Activated CD8-positive, alpha-beta memory T cell treated with anti-CD3 and anti-CD28 coated beads, Interleukin-2, amount 50 U/mL, for 24 hours (primary cell): Measurements from ENCODE around the gene ARAP3.

Experiments used
- DNase-seq: peaks from one replicate; pipeline ENCODE4 v3.0.0-alpha.2; 2020; ENCODE audit errors: extremely low read depth

ARAP3 gene

DNA sequence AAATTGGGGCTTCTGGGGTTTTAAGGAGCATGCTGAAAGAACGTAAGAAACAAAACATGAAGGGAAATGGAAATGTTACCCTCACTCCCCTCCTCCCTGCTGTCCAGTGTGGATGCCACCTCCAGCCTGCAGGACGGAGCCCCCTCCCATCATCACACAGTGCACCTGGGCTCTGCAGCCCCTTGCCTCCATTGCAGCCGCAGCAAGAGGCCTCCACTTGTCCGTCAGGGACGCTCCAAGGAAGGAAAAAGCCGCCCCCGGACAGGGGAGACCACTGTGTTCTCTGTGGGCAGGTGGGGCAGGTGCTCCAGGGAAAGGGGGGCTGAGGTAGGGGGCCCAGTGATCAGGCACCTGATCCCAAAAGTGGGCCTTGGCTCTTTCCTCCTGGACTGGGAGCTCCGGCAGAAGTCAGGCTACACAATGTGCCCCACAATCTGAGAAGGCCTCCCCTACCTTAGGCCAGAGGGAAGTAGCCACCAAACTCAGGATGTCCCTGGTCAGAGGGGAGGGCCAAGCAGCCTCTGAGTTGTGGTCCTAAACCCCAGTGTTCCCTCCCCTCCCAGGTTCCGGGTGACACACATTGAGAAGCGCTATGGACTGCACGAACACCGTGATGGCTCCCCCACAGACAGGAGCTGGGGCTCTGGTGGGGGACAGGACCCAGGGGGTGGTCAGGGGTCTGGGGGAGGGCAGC is 42.5 kb downstream of the ARAP3 start:
- no peak for DNase-seq

GRCh38 chr5:141638771-141639170 is 43.3 kb downstream of the ARAP3 start:
- no peak for DNase-seq

GRCh38 chr5:141637767-141638419 is 44.1 kb downstream of the ARAP3 start:
- peak; percentile 21 for DNase-seq

DNA sequence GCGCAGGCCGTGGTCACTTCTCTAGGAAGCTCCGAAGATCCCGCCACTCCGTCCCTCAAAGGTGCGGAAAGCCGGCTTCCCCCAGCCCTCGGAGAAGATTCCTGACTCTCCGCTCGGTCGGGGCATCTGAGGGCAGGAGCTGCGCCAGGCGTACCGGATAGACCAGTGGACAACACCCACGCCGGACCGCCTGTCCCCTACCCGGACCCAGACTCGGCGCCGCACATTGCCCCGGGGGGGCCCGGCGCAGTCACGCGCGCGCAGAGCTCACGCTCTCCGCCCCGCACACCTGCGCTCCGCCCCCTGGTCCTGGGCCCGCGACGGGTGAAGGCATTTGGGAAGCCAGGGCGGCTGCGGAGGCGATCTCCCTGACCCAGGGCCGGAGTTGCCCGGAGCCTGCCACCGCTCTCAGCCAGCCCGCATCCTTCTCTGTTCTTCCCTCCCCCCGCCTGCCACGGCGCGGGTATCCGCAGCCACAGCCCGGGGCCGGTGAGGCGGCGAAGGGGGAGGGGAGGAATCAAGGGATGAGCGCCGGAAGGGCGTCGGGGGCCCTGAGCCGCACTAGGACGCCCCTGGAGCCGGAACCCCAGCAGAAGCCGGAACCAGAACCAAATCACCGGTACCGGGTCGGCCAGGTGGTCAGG is 44.8 kb downstream of the ARAP3 start:
- no peak for DNase-seq

GRCh38 chr5:141636413-141637122 is 45.5 kb downstream of the ARAP3 start, which contains the start of the genes HDAC3 and RELL2:
HDAC3 (minus strand) TSS chr5:141636849; CDS start chr5:141636790, 59 bp downstream.
RELL2 (plus strand) TSS chr5:141636997; CDS start chr5:141638226, 1,229 bp downstream.
- peak; percentile 77 for DNase-seq

DNA sequence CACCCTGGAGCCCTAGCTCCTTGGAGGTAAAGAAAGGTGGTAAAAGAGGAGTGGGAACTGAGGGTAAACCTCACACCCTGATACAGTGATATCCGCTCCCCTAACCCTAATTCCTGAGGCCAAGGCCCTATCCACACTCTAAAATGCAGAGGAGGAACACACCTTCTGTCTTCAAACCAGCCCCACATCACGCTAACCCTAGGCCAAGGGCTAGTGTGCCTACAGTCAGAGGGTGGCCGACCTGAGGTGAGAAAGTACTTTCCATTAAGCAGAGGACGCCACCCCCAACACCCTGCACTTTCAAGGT is 46.0 kb downstream of the ARAP3 start:
- no peak for DNase-seq

GRCh38 chr5:141635646-141636045 is 46.4 kb downstream of the ARAP3 start:
- DNase-seq = no peak

DNA sequence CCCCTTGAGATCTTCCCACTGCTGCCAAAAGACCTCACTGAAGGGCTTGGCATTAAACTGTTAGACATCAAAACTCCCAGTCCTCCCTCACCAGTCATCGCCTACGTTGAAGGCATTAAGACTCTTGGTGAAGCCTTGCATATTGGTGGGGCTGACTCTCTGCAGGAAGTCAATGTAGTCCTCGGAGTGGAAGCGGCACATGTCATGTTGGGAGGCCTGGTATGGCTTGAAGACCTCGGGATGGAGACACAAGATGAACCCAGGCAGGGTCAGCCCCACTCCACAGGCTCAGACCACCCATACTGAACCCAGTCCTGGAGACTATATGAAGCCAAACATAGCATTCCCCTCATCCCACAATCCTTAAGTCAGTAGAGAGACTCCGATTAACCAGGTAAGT is 47.3 kb downstream of the ARAP3 start:
- no peak for DNase-seq

DNA sequence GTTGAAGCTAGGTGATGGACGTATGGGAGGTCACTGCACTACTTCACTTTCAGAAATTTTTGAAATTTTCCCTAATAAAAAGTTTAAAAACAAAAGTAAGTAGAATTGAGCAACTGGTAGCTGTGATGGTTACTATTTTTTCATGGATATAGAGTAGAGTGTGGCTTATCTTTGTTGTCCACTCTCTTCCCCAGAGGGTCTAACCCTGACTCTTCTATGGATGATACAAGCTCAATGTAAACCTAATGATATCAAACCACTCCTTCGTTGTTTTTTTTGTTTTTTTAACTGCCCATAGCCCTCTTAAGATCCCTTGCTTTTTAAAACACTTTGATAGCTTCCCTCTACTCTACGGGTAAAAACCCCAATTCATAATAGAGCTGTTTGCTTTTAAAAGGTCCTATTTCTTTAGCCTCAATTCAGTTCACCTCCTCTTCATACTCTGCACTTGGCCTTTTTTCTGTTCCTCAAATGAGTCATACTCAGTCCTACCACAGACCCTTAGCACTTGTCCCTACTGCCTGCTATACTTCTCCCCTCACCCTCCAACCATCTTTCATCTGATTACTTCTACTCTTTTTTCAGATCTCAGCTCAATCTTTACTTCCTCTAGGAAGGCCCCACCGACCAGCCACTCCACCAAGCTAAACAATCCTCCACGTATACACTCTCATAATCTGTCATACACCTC is 48.0 kb downstream of the ARAP3 start:
- no peak for DNase-seq

DNA sequence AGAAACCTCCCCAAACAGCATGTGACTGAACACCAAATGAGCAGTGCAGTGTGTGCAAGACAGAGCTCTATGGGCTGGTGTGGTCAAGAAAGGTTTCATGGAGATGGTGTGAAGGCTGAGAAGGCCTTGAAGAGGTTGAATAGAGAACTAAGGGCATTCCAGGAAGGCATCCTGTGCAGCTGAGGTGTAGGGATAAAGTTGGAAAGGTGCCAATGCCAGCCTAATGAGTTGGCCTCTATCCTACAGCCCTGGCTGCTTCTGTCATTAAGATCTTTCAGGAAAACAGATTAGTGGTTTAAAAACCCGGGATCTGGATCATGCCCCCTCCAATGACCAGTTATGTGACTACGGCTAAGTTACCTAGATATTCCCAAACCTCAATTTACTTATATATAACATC is 49.4 kb downstream of the ARAP3 start:
- DNase-seq = no peak

GRCh38 chr5:141630570-141631140 is 51.4 kb downstream of the ARAP3 start:
- DNase-seq = no peak

DNA sequence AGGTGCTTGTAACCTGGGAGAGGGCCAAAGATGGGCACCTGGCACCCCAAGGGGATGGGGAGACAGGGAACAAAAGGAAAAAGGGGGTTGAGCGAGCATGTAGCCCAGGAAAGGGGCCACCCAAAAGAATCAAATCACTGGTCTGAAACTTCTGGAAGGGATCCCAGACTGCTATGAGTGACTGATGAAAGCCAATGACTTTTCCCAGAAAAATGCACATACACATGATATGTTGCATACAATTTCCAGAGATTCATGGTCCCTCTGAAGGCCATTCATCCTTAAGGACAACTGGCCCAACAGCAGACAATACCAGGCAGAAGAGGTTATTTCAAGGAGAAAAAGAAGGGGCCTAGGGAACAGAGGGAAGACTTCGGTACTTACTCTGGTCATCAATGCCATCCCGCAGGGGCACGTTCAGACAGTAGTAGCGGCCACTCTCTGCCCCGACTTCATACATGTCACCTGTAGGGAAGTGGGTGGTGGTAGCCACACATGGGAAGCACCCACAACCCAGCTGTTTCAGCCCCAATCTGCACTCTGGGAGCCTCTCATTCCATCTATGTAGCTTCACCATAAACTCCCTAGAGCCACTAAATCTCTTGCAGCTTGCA is 53.7 kb downstream of the ARAP3 start:
- DNase-seq = no peak

GRCh38 chr5:141623611-141624010 is 58.4 kb downstream of the ARAP3 start:
- no peak for DNase-seq

DNA sequence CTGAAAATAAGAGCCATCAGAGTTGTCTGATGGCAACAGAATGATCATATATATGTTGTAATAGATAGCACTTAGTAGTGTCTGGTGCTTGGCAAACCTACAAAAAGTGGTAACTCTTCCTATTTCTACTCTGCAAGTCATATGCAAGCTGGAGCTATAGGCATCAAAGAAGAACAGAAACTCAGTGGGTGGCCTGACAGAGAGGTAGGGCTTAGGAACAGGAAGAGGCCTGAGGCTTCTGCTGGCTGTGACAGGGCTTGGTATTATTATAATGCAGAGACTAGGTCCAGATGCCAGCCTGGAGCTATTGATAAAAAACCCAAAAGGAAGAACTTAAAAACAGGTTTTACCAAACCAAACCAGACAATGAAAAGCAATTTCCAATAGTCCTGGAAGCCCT is 58.8 kb downstream of the ARAP3 start:
- DNase-seq = no peak

GRCh38 chr5:141618804-141619554 is 63.1 kb downstream of the ARAP3 start, which contains the start of gene DIAPH1:
DIAPH1 (minus strand) TSS chr5:141619000; CDS start chr5:141618914, 86 bp downstream.
- DNase-seq = peak; percentile 96

DNA sequence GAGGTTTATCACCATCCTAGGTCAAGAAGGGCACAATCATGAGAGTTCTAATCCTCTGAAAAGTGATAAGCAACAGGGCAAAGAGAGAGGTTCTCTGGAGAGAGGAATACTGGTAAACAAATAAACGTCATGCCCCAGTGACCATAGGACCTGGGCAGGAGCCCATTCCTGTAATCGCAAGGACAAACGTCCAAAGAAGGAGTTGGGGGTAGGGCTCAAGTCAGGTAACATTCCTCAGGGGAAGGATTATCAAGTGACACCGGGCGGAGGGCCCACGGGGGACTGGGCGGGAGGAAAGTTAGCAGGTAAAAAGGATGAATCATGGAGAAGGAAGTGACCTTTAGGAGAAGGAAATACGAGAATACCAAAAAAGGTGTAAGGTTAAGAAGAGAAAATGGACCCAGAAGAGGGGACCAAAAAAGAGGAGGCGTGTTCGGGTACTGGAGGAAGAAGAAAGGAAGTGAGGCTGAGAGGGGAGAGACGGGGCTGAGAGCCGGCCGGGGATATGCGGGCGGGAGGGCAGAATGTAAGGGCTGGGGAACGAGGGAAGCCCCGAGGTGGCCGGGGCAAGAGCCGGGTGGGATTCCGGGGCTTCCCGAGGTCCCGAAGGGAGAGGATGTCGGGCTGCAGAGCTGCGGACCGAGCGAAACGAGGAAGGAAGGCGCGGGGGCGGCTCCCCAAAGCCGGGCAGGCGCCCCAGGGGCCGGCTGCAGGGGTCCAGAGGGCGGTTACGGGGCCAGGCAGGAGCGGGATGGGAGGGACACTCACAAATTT is 63.8 kb downstream of the ARAP3 start:
- DNase-seq = peak; percentile 26

DNA sequence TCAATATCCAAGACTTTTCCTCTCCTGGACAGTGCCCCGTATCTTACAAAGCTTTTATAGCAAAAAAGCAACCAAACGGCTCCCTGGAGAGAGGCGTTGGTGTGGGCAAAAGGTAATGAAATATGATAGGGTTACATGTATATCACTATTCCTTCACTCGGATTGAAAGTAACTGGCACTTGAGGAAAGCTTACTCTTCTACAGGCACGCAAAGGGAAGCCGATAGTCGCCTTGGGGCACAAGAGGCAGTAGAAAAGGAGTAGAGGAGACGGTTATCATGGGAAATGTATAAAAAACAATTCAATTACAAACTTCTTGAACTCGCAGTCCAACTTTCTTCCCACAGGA is 64.4 kb downstream of the ARAP3 start:
- DNase-seq = no peak

GRCh38 chr5:141617128-141617527 is 64.9 kb downstream of the ARAP3 start:
- DNase-seq = no peak

- no peak for DNase-seq
Observed at GRCh38 chr5:141615991-141616720, 65.9 kb downstream of the ARAP3 start.
